Measurements from ENCODE around the gene FOXP1. TPM values are rescaled to one million over a fixed set of nuclear protein-coding genes. Genes with fewer than 3 reads are reported as not detected.
A peak's percentile ranks its signal among the peaks of the same experiment; 100 is the strongest.

Gene FOXP1
- total RNA-seq, 2 experiments from 2014 or later = 493 to 508 TPM

- TF ChIP-seq CTCF (IDR thresholded peaks at IDR 0.05) = no peak
- peak overlapping the region in 1 of 2 donors; percentile 38 for H3K27ac ChIP-seq (ENCODE audit: low read depth in 1 of 2, low read length in 2 of 2)
- H3K27me3 ChIP-seq (ENCODE audit: control insufficient read depth in 1 of 2, insufficient read depth in 2 of 2, low read length in 2 of 2) = no peaks in the 10 kb centered on the region
- Mint-ChIP-seq H3K9me3 (no peaks in the 10 kb centered on the region), H3K36me3 (ENCODE audit: low read depth) (peaks cover 37% of the 10 kb centered on the region), H3K27ac (peak overlapping the region; percentile 91), H3K4me3 (peak overlapping the region; percentile 52), H3K4me1 (ENCODE audit: low read depth) (peaks cover 90% of the 10 kb centered on the region), H3K27me3 (no peaks in the 10 kb centered on the region)
- H3K9me3 ChIP-seq (ENCODE audit: control insufficient read depth in 1 of 2, insufficient read depth in 1 of 2, low read length in 2 of 2) = no peaks in the 10 kb centered on the region
- DNase-seq (no peak), ATAC-seq (ENCODE audit: poor library complexity) (no peak)
- H3K4me3 ChIP-seq (ENCODE audit: low read length) = no peak overlapping the region
- POLR2A ChIA-PET = interaction anchor here (0.5 kb wide), 1 partner anchor 120 kb away, joined by 3 read pairs; no protein-coding TSS in a partner anchor
- CTCF ChIA-PET = interaction anchor here (2.8 kb wide), 1 partner anchor 17 kb away, joined by 12 read pairs; no protein-coding TSS in a partner anchor
- no peaks in the 10 kb centered on the region for H3K36me3 ChIP-seq (ENCODE audit: insufficient read depth, low read length)
- intact Hi-C loops (cut with DNase I, micrococcal nuclease) = no loop called here
- H3K4me1 ChIP-seq (ENCODE audit: insufficient read depth, low read length) = peaks cover 38% of the 10 kb centered on the region
Observed at GRCh38 chr3:71401695-71402231, 181.8 kb downstream of the FOXP1 start.

- TF ChIP-seq CTCF (IDR thresholded peaks at IDR 0.05) = no peak
- no peak overlapping the region for H3K4me3 ChIP-seq (ENCODE audit: low read length)
- H3K36me3 ChIP-seq (ENCODE audit: insufficient read depth, low read length) = no peaks in the 10 kb centered on the region
- peak overlapping the region; percentile 91 for H3K27ac Mint-ChIP-seq
- H3K27ac ChIP-seq (ENCODE audit: low read depth in 1 of 2, low read length in 2 of 2) = no peak overlapping the region
- H3K4me1 ChIP-seq (ENCODE audit: insufficient read depth, low read length) = peaks cover 44% of the 10 kb centered on the region
- H3K4me3 Mint-ChIP-seq = peak overlapping the region; percentile 59
- ChIA-PET POLR2A (interaction anchor here (0.6 to 1.3 kb wide), 2 partner anchors 11 to 185 kb away, joined by 3 to 4 read pairs; no protein-coding TSS in a partner anchor), CTCF (interaction anchor here (2.8 kb wide), 1 partner anchor 17 kb away, joined by 12 read pairs; no protein-coding TSS in a partner anchor)
- intact Hi-C loops (cut with DNase I, micrococcal nuclease) = no loop called here
- H3K9me3 Mint-ChIP-seq = no peaks in the 10 kb centered on the region
- ATAC-seq (ENCODE audit: poor library complexity) = no peak
- H3K27me3 ChIP-seq (ENCODE audit: control insufficient read depth in 1 of 2, insufficient read depth in 2 of 2, low read length in 2 of 2) = no peaks in the 10 kb centered on the region
- no peaks in the 10 kb centered on the region for H3K9me3 ChIP-seq (ENCODE audit: control insufficient read depth in 1 of 2, insufficient read depth in 1 of 2, low read length in 2 of 2)
- H3K36me3 Mint-ChIP-seq (ENCODE audit: low read depth) = peaks cover 29% of the 10 kb centered on the region
- no peaks in the 10 kb centered on the region for H3K27me3 Mint-ChIP-seq
- peaks cover 89% of the 10 kb centered on the region for H3K4me1 Mint-ChIP-seq (ENCODE audit: low read depth)
- no peak for DNase-seq
Observed at GRCh38 chr3:71400986-71401451, 182.5 kb downstream of the FOXP1 start.

GRCh38 chr3:71399478-71399877 is 184.1 kb downstream of the FOXP1 start:
- intact Hi-C loops (cut with DNase I, micrococcal nuclease) = loop anchor here in 1 of 2 experiments (2.0 to 5.0 kb wide), 4 partner anchors 17 to 93 kb away; no protein-coding TSS in a partner anchor
- Mint-ChIP-seq H3K36me3 (ENCODE audit: low read depth) (peaks cover 24% of the 10 kb centered on the region), H3K4me3 (peak overlapping the region; percentile 62), H3K9me3 (no peaks in the 10 kb centered on the region), H3K4me1 (ENCODE audit: low read depth) (peaks cover 88% of the 10 kb centered on the region), H3K27me3 (no peaks in the 10 kb centered on the region), H3K27ac (peak overlapping the region; percentile 91)
- ChIA-PET POLR2A (interaction anchor here (0.6 to 3.9 kb wide), 6 partner anchors 18 to 188 kb away, joined by 3 to 15 read pairs (median 5); no protein-coding TSS in a partner anchor), CTCF (interaction anchor here (0.6 to 1.3 kb wide), 4 partner anchors 10 to 112 kb away, joined by 3 to 6 read pairs (median 4); no protein-coding TSS in a partner anchor)
- ATAC-seq (ENCODE audit: poor library complexity) (no peak), DNase-seq (no peak)
- no peak overlapping the region for H3K4me3 ChIP-seq (ENCODE audit: low read length)
- peaks cover 36% of the 10 kb centered on the region for H3K4me1 ChIP-seq (ENCODE audit: insufficient read depth, low read length)
- no peak for TF ChIP-seq CTCF (IDR thresholded peaks at IDR 0.05)
- H3K27ac ChIP-seq (ENCODE audit: low read depth in 1 of 2, low read length in 2 of 2) = peak overlapping the region in 1 of 2 donors; percentile 91
- no peaks in the 10 kb centered on the region for H3K9me3 ChIP-seq (ENCODE audit: control insufficient read depth in 1 of 2, insufficient read depth in 1 of 2, low read length in 2 of 2)
- H3K27me3 ChIP-seq (ENCODE audit: control insufficient read depth in 1 of 2, insufficient read depth in 2 of 2, low read length in 2 of 2) = no peaks in the 10 kb centered on the region
- no peaks in the 10 kb centered on the region for H3K36me3 ChIP-seq (ENCODE audit: insufficient read depth, low read length)
